NCI-H526 (cell line): ENCODE results near the gene NSUN3.

Experiments
- DNase-seq, 2 experiments: peaks; one replicate each; lab custom pipeline; 2025; lab: John Stamatoyannopoulos, UW

Gene NSUN3

DNA sequence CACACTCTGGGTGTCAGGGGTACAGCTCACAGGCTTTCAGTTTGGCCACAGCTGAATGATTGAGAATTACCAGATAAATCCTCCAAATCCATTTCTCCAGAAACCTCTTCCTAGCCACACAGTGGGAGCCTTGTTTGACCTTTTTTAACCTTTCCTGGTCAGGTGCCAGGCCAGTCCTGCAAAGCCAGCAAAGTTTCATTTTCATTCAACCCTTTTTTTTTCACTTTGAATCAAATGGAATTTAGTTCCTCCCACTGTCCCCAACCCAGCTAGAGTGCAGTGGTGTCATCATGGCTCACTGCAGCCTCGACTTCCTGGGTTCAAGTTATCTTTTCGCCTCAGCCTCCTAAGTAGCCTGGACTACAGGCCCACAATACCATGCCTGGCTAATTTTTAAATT lies 67.8 kb downstream of the NSUN3 start:
- DNase-seq, result no peak

DNA sequence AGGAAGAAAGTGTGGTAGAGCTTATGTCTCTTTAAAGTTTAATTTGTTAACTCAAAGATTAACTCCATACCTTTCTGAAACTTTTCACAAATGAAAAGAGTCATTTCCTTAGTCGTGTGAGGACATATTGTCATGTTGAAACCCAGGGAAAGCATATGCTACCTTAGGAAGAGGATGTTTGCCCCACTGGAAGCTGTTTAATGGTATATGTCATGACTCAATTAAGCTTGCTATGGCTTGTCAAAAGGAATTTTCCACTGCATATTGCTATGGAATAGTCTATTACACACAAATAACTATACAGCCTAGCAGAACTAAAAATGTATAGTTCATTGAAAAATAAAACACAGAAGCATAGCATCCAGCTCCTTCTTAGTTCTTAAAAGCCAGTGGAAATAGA lies 69.9 kb downstream of the NSUN3 start:
- no peak for DNase-seq

DNA sequence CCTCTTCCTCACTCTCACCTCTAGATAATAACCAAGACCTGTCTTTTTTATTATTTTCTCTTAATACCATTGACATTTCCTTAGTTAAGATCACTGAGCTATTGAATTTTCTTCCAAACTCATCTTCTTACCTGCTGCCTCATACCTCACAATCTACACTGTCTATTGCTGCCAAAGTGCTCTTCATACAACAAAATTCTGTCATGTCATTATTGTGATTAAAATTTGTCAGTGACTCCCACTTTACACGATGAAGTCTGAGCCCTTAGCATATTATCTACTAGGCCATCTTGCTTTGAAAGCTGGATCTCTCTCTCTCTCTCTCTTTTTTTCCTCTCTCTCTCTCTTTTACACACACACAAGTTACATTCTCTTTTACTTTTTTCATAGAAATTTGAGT lies 73.3 kb downstream of the NSUN3 start:
- DNase-seq, result no peak

DNA sequence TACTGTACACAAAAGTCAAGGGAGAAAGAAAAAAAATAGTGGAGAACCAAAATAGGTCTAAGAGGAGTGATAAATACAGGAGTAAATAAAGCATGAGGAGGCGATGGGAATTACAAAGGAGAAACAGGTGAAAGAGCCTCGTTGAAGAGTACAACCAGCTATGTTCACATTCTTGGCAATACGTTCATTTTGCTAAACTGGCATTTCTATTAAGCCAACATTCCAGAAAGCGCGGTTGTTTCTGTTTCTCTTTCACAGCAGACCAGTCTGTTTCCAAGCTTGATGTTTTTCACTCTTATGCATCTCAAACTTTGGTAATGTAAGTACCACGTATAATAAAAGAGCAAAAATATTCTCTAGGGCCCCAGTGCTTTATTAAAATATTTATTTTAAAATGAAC lies 74.5 kb downstream of the NSUN3 start:
- no peak for DNase-seq

DNA sequence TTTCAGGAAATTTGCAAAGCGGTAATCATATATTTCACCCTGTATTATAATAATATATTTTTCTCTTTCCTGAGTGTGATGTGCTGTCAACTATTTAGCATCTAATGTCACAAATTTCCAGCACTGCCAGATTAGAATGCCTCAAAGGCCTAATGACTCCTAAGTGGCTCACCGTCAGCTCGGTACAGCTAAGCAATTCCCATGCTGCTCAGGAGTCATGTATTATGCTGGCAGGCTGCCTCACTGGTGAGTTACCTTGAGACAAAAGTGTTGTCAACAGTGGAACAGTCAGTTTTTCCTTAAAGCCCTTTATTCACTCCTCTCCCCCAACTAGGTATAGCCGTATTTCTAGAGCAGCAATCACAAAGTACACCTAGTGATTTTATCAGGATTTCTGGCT lies 83.6 kb downstream of the NSUN3 start:
- DNase-seq, result no peak

DNA sequence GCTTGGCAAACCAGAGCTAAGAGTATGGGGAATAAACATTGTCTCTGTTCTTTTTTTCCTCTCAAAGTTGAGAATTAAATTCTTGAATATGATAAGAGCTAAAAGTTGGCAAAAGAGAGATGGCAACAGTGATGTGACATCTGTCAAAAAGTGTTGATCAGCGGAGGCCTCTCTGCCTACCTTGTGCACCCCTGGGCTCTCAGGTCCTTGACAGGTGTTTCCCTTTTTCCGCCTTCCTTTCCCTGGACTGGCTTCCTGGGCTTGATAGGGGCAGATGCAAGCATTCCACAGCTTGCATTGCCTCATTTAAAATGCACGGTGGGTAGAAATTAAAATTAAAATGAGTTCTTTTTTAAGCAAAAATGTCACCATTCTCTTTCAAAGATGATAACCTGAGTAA lies 84.2 kb downstream of the NSUN3 start:
- no peak for DNase-seq

DNA sequence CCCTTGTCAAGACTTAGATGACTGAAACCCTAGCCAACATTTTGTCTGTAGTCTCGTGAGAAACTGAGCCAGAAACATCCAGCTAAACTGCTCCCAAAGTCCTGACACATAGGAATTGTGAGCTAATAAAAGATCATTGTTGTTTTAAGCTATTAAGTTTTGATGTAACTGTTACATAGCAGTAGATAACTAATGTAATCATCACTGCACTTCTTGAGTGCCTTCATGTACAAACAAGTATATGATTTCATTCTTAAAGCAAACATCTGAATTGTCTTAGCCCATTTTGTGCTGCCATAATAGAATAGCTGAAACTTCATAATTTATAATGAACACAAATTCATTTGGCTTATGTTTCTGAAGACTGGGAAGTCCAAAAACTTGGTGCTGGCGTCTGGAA lies 87.3 kb downstream of the NSUN3 start:
- no peak for DNase-seq

DNA sequence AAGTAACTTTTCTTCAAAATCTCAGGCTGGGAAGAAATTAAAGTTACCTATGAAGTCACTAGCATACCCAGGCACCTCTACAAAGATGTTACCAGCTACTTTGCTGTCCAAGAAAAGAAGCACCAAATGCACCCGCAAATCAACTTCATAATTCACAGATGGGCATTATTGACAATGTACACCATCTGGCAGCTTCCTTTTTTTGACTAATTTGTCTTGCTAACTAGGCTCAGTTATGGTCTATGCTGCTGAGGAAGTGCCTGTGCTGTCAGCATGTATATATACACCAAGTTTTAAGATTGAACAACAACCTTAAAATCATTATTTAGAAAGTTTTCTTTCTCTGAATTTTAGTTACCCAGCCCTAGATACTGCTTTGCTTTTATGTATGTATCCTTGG lies 93.8 kb downstream of the NSUN3 start:
- DNase-seq, result no peak

DNA sequence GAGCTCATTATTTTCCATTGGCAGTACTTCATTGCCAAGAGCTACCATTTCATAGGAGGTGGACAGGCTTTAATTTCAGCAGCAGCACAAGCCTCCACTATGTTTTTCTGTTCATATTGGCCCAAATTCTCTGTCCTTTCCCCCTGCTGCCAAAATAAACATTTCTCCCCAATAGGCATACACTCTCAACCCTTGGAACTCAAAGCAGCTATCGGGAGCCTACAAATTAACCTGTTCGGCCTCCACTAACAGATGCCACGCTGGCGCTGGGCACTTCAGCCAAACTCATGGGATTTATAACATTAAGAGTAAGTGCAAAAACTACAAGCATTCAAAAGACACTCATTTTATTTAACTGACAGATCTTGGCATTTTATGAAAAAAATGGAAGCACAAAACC lies 95.7 kb downstream of the NSUN3 start:
- DNase-seq, result no peak

DNA sequence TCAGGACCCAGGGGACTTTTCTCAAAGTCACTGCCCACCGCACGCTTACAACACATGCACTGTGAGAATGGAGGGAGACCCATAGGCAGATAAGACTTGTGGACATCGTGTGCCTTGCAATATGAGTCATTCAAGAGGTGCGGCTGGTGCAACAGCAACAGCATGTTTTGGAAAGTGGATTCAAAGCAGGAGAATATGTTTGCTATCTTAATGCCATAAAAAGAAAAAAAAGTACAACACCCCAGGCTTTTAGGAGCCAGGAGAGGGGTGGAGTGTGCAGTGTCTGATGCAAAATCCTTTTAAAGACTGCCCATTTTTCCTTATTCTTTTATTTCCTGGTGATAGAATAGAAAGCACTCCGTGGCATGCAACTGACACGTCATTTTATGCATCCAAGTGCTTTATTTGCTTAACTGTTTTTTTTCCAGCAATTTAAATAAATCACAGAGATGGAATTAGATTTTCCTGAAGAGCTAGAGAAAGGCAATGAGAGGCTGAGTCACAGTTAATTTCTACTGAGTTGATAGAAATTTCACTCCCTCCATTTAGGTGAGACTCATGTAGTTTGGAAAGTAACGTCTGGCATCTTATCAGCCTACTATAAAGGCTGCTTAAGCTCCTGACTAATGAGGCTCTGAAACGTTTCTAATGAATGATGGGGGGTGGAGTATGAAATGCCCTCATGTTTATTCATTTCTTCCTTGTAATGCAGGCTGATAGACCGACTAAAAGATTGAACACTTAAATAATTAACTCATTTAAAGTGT lies 96.4 kb downstream of the NSUN3 start:
- DNase-seq, result no peak

DNA sequence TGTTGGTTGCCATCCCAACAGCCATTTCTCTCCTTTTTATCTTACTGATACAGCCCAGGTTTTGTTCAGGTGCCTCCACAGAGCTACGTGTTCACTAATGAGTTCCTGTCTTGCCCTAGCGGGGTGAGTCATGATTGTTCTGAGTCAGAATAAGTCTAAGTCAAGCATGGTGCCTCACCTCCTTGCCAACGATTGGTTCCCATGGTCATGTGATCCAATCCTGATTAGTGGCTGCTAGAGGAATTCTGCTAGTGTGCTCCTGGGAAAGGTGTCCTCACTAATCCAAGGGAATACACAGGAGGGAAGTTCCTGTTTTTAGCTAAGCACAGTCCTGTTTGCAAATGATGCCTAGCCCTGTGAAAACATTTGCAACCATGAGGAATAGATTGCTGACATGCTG lies 99.8 kb downstream of the NSUN3 start:
- no peak for DNase-seq

DNA sequence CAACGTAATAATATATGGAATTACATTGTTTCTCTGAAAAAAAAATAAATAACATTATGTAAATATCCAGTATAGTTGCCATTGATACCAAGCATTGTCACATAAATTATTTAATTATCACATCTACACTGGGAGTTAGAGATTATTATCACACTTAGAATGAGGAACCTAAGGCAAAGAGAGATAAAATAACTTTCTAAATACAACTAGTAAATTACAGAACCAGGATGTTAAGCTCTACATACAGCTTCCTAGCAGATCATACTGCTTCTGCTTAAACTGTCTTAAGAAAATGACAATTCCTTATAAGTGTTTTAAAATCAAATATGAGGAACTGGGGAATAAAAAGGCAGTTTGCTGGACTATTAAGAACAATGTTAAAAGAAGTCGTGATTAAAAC lies 104.5 kb downstream of the NSUN3 start:
- no peak for DNase-seq

DNA sequence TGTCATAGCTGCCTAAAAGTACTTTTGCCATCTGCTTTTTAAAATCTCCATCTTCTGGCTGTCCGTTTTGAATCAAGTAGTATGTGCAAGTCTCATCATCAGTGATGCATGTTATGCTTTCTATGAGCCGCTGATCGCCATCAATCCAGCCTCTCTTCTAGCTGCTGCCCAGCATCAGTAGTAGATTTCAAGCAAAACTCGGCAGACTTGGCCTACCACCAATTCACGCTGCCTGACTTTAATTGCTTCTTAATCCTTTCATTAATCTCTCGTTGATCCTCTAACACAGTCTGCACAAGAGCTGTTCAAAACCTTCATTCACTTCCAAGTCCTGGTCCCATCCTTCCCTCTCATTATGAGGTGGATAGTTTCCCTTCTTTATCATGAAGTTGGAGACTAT lies 104.9 kb downstream of the NSUN3 start:
- DNase-seq, result no peak

DNA sequence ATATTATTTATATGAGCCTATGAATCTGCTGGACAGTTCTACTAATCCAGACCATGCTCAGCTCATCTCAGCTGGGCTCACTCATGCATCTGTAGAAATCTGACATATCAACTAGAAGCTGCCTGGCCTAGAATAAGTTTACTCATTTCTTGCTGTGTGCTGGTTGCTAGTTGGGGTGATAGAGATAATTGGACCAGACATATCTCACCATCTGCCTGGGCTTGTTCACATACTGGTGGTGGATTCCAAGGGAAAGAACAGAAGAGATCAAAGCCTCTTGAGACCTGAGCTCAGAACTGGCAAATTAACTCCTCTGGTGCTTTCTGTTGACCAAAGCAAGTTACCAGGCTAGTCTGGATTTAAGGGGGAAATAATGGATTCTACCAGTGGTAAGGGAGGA lies 109.1 kb downstream of the NSUN3 start:
- DNase-seq, result no peak

DNA sequence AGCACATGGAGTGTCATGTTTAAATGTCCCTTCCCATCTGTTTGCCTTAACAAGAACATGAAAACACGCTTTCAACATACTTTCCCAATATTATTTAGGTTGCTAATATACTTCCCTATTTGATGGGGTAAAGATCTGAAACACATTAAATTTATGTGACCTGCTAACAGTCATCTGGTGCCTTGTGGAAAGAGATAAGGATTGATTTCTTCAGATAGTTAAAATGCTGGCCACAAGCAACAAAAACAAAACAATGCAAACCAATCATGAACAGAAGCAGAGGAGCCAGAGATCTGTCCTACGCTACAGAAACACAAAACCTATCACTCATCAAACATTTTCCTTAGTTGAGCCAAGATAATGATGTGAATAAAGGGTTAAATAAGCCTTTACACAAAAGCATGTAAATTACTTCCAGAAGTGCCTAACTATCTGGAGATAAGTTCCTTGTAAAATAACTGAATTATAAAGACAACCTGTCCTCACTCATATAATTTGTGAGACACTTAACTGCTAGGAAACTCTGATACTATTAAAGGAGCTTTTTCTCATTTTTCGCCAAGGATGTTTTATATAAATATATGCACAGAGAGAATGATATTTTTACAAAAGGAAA lies 109.9 kb downstream of the NSUN3 start:
- no peak for DNase-seq

DNA sequence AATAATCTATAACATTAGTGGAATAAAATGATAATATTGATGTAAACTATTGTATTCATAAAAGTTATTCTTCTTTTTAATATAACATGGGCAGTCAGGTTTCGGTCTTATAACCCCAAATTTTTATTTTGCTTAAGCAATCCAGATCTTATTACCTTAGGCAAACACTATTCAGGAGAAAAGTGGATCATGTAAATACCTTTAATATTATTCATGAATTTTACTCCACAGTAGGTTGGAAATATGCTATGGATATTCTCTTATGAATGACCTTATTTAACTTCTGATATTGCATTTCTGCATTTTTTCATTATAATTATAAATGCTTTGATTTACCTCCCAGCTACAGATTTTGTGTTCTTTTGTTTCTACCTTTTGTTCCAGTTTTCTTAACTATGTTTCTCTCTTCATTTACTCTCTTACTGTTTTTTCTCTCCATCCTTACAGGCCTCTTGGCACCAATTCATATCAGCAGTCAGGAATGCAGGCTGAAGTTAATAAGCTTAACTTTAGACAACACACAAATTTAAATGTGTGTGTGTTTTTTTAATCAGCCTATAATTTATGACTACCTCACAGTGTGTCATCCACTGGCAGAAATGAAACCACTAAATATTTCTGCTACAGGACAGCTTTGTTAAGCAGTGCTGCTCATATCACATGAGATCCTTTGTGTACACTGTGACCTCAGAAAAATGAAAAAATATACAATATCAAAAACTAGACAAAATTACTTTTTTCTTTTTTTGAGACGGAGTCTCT lies 111.0 kb downstream of the NSUN3 start:
- DNase-seq, result peak; percentile 8 to 15

DNA sequence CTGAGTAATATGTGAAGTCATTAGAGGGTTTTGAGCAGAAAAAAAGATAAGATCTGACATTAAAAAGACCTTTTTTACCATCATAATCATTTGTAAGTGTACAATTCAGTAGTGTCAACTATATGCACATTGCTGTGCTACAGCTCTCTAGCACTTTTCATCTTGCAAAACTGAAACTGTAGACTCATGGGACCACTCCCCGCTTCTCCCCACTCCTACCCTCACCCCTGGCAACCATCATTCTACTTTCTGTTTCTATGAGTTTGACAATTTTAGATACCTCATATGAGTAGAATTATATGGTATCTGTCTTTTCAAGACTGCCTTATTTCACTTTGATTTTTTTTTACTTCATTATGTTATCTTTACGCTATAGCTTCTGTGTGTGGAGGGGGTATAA lies 112.8 kb downstream of the NSUN3 start:
- DNase-seq, result no peak

DNA sequence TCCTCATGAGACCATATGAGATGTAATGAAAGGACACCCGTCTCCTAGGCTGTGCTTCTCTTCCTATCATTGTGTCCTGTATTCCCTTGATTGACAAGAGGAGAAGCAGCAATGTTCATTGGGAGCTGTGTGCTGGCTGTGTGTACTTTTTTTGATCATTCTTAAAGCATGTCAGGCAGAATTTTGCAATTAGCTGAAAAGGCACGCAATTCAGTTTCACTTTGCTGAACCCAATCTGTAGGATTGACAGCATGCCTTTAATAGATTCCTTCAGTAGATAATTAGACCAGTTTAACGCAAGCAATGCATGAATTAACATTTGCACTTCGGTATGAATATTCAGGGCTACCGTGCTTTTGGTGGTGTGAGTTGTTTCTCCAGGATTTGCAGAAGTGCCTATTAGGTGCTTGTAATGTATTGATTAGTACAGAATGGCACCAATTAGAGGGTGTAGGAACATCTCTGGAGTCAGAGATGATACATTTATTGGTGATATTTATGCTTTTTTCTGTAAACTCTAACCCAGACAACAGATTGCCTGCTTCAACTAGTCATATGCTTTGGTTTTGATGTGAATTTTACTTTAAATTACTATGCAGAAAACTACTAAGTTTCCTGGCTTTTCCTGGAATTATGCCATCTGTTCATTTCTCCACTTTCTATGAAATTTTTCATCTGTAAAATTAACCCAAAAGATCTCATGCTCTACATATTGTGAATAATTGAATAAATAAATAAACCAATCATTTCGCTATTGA lies 114.3 kb downstream of the NSUN3 start:
- DNase-seq, result no peak
